H1 (cell line): ENCODE measurements around the gene IL17A. TPM values are rescaled to one million over a fixed set of nuclear protein-coding genes. Genes with fewer than 3 reads are reported as not detected.
A peak's percentile ranks its signal among the peaks of the same experiment; 100 is the strongest.

ENCODE experiments used
- CTCF ChIA-PET: fragments of 300-600 bp; sonication (Branson Sonifier 250); formaldehyde crosslinking; loops from one replicate; lab custom pipeline; 2021; ENCODE audit not compliant: partially characterized antibody; lab: Charles Lee
- POLR2A ChIA-PET: fragments of 300-600 bp; sonication (Branson Sonifier 250); formaldehyde crosslinking; loops from one replicate; lab custom pipeline; 2021; ENCODE audit warnings: inconsistent platforms; ENCODE audit not compliant: partially characterized antibody; lab: Charles Lee
- DNase-seq, 2 experiments: peaks; one replicate each; pipeline versions ENCODE4 v3.0.0 to v3.0.0-alpha.2; 2010 to 2022; ENCODE audit warnings: low spot score in 2 of 2, low read depth in 1 of 2, mixed read lengths in 1 of 2
- FAIRE-seq: peaks from 2 replicates; lab custom pipeline; 2011; peaks lifted over from hg19 to GRCh38; lab: Jason Lieb, UNC
- H2AFZ ChIP-seq: 2 replicates; pipeline ENCODE4 v1.8.1; 2012; ENCODE audit warnings: low read length, inconsistent platforms
- H2AK5ac ChIP-seq: 2 replicates; pipeline ENCODE4 v1.6.1; 2013; ENCODE audit warnings: low read depth, low read length
- H2BK120ac ChIP-seq: replicated peaks from 2 replicates; pipeline ENCODE3; 2013; ENCODE audit warnings: low read depth, low read length, inconsistent platforms
- H2BK12ac ChIP-seq: 2 replicates; pipeline ENCODE4 v1.6.1; 2013; ENCODE audit warnings: low read depth, low read length
- H2BK15ac ChIP-seq: 2 replicates; pipeline ENCODE4 v1.6.1; 2013; ENCODE audit warnings: low read length
- H2BK20ac ChIP-seq: 2 replicates; pipeline ENCODE4 v1.6.1; 2013; ENCODE audit warnings: low read length
- H2BK5ac ChIP-seq: 2 replicates; pipeline ENCODE4 v1.6.1; 2013; ENCODE audit warnings: low read depth, low read length
- H3K14ac ChIP-seq: 2 replicates; pipeline ENCODE4 v1.6.1; 2013; ENCODE audit warnings: inconsistent platforms; ENCODE audit not compliant: insufficient read length
- H3K18ac ChIP-seq: 2 replicates; pipeline ENCODE4 v1.6.1; 2013; ENCODE audit warnings: low read length; ENCODE audit errors: extremely low read depth
- H3K23ac ChIP-seq: 2 replicates; pipeline ENCODE4 v1.6.1; 2013; ENCODE audit warnings: inconsistent platforms; ENCODE audit not compliant: insufficient read length
- H3K23me2 ChIP-seq: 2 replicates; pipeline ENCODE4 v1.6.1; 2013; ENCODE audit warnings: low read depth, low read length
- H3K27ac ChIP-seq: 2 replicates; pipeline ENCODE4 v1.6.1; 2011; ENCODE audit warnings: low read depth, low read length, inconsistent platforms
- H3K27me3 ChIP-seq, 4 experiments: replicated peaks in 1 of 4; 1 replicate in 1 of 4; 2 replicates in 3 of 4; pipeline versions ENCODE4 v1.6.1 to v1.8.1; 2011 to 2013; ENCODE audit warnings: low read length in 3 of 4, mild to moderate bottlenecking in 3 of 4, inconsistent platforms in 2 of 4, mixed read lengths in 2 of 4, moderate library complexity in 1 of 4; ENCODE audit not compliant: control insufficient read depth in 3 of 4, insufficient read depth in 3 of 4; ENCODE audit errors: extremely low read depth in 1 of 4
- H3K36me3 ChIP-seq, 4 experiments: 2 replicates each; pipeline versions ENCODE4 v1.6.1 to v1.8.1; 2011 to 2013; ENCODE audit warnings: mild to moderate bottlenecking in 4 of 4, low read length in 3 of 4, moderate library complexity in 2 of 4, control low read depth in 1 of 4, inconsistent platforms in 1 of 4; ENCODE audit not compliant: insufficient read depth in 4 of 4, control insufficient read depth in 2 of 4
- H3K4ac ChIP-seq: replicated peaks from 2 replicates; pipeline ENCODE3; 2013; ENCODE audit warnings: low read length, low read depth, mixed read lengths, inconsistent platforms; ENCODE audit not compliant: insufficient read length
- H3K4me1 ChIP-seq, 4 experiments: replicated peaks in 1 of 4; 1 replicate in 1 of 4; 2 replicates in 3 of 4; pipeline versions ENCODE4 v1.6.1 to v1.8.1; 2011 to 2013; ENCODE audit warnings: low read length in 3 of 4, inconsistent platforms in 2 of 4, mixed read lengths in 1 of 4; ENCODE audit not compliant: insufficient read depth in 4 of 4, control insufficient read depth in 3 of 4
- H3K4me2 ChIP-seq, 2 experiments: 2 replicates each; pipeline versions ENCODE4 v1.6.1 to v1.8.1; 2011 to 2013; ENCODE audit warnings: low read depth in 2 of 2, low read length in 2 of 2, control low read depth in 1 of 2, inconsistent platforms in 1 of 2, mild to moderate bottlenecking in 1 of 2; ENCODE audit not compliant: insufficient read depth in 1 of 2
- H3K4me3 ChIP-seq, 4 experiments: fragments of 200-600, 300-600 bp in 1 of 4; sonication (generic), shearing (Covaris generic), sonication (Bioruptor Twin) in 1 of 4; 2 replicates each; pipeline versions ENCODE4 v1.5.1 to v1.8.1; 2011 to 2016; ENCODE audit warnings: low read length in 4 of 4, low read depth in 3 of 4, control low read depth in 2 of 4, inconsistent platforms in 2 of 4, mild to moderate bottlenecking in 2 of 4, mixed read lengths in 1 of 4, moderate library complexity in 1 of 4; ENCODE audit not compliant: insufficient read depth in 2 of 4; ENCODE audit errors: extremely low read depth in 1 of 4
- H3K56ac ChIP-seq: replicated peaks from 2 replicates; pipeline ENCODE3; 2013; ENCODE audit warnings: low read depth, mild to moderate bottlenecking, mixed read lengths, low read length, inconsistent platforms; ENCODE audit not compliant: insufficient read length
- H3K79me1 ChIP-seq: 2 replicates; pipeline ENCODE4 v1.6.1; 2013; ENCODE audit warnings: low read depth, low read length, control low read depth
- H3K79me2 ChIP-seq, 2 experiments: 2 replicates each; pipeline versions ENCODE4 v1.6.1 to v1.8.1; 2012 to 2013; ENCODE audit warnings: low read length in 2 of 2, mild to moderate bottlenecking in 2 of 2, inconsistent platforms in 1 of 2; ENCODE audit not compliant: insufficient read depth in 2 of 2, control insufficient read depth in 1 of 2
- H3K9ac ChIP-seq, 4 experiments: replicated peaks in 1 of 4; 1 replicate in 1 of 4; 2 replicates in 3 of 4; pipeline versions ENCODE4 v1.6.1 to v1.8.1; 2011 to 2013; ENCODE audit warnings: low read depth in 3 of 4, low read length in 3 of 4, control low read depth in 2 of 4, mild to moderate bottlenecking in 2 of 4, moderate library complexity in 2 of 4, inconsistent platforms in 1 of 4; ENCODE audit errors: extremely low read depth in 1 of 4
- H3K9me3 ChIP-seq, 2 experiments: 2 replicates each; pipeline versions ENCODE4 v1.6.1 to v1.8.1; 2012 to 2013; ENCODE audit warnings: mild to moderate bottlenecking in 2 of 2, moderate library complexity in 2 of 2, control low read depth in 1 of 2, inconsistent platforms in 1 of 2, low read depth in 1 of 2, low read length in 1 of 2, mixed read lengths in 1 of 2; ENCODE audit not compliant: insufficient read depth in 2 of 2
- H4K20me1 ChIP-seq, 2 experiments: replicated peaks in 1 of 2; 2 replicates each; pipeline versions ENCODE3 to v1.8.1; 2011 to 2013; ENCODE audit warnings: inconsistent platforms in 2 of 2, low read length in 2 of 2, mild to moderate bottlenecking in 1 of 2; ENCODE audit not compliant: insufficient read depth in 2 of 2, control insufficient read depth in 1 of 2
- H4K5ac ChIP-seq: 2 replicates; pipeline ENCODE4 v1.6.1; 2013; ENCODE audit warnings: low read length, low read depth, mixed read lengths, inconsistent platforms; ENCODE audit not compliant: insufficient read length
- H4K8ac ChIP-seq: 2 replicates; pipeline ENCODE4 v1.8.0; 2013; ENCODE audit warnings: mild to moderate bottlenecking, moderate library complexity, low read length, inconsistent platforms; ENCODE audit not compliant: insufficient read depth; ENCODE audit errors: extremely low read depth
- H4K91ac ChIP-seq: replicated peaks from 2 replicates; pipeline ENCODE3; 2013; ENCODE audit warnings: low read length, mixed read lengths, inconsistent platforms; ENCODE audit not compliant: insufficient read length
- CHD2 ChIP-seq: IDR thresholded peaks from 2 replicates; pipeline ENCODE4 v1.6.1; 2012; ENCODE audit warnings: low read length, improper control_type of control experiment
- CTCF ChIP-seq, 3 experiments: IDR thresholded peaks; 1 replicate in 2 of 3; 2 replicates in 1 of 3; pipeline versions ENCODE4 v1.5.1 to v1.6.1; 2011; ENCODE audit warnings: low read length in 3 of 3, mild to moderate bottlenecking in 3 of 3, inconsistent platforms in 2 of 3, low read depth in 1 of 3, moderate library complexity in 1 of 3; ENCODE audit not compliant: insufficient read depth in 1 of 3; ENCODE audit errors: control extremely low read depth in 1 of 3
- MAFK ChIP-seq: IDR thresholded peaks from 2 replicates; pipeline ENCODE4 v1.6.1; 2012; ENCODE audit warnings: low read depth, mild to moderate bottlenecking, improper control_type of control experiment, low read length
- RAD21 ChIP-seq, 2 experiments: IDR thresholded peaks in 1 of 2; conservative IDR thresholded peaks in 1 of 2; 2 replicates each; pipeline ENCODE4 v1.6.1; 2011; ENCODE audit warnings: low read depth in 2 of 2, low read length in 2 of 2, improper control_type of control experiment in 1 of 2, inconsistent platforms in 1 of 2, mild to moderate bottlenecking in 1 of 2, moderate library complexity in 1 of 2
- SAP30 ChIP-seq: fragments of 300-600 bp; sonication (generic); IDR thresholded peaks from 2 replicates; pipeline ENCODE4 v1.7.1; 2012; ENCODE audit warnings: low read length, moderate library complexity, mild to moderate bottlenecking, inconsistent platforms; ENCODE audit not compliant: insufficient read depth, insufficient replicate concordance
- WGBS, 2 experiments: shearing (Covaris generic) in 1 of 2; methylation state at CpG; one replicate each; pipeline versions ENCODE4 v1.1.6 to v1.1.7; 2013 to 2015; ENCODE audit warnings: low lambda C conversion rate in 2 of 2, mixed read lengths in 2 of 2, inconsistent platforms in 1 of 2, low coverage in 1 of 2, missing lambda C conversion rate in 1 of 2; ENCODE audit not compliant: insufficient replicate concordance in 2 of 2, insufficient coverage in 1 of 2, insufficient read length in 1 of 2; ENCODE audit errors: extremely low coverage in 1 of 2, missing lambda C conversion rate in 1 of 2; 5-methylcytosine and 5-hydroxymethylcytosine counted together
- polyA plus RNA-seq, 7 experiments: library from polyadenylated mRNA; depleted of rRNA in 3 of 7; stranded (reverse) in 5 of 7; unstranded in 2 of 7; fragments of >200 nt in 5 of 7; fragments of 200-250 nt in 2 of 7; gene quantifications; 1 replicate in 5 of 7; 2 replicates in 1 of 7; 4 replicates in 1 of 7; pipeline versions ENCODE4 v1.2.1 to v1.2.3, GENCODE V29; 2011 to 2013; ENCODE audit warnings: missing spikeins in 2 of 7, mixed read lengths in 2 of 7
- total RNA-seq: library from RNA; stranded (reverse); fragmentation: NEBNext Ultra II Directional; extraction: Animal tissue kit (Norgen Biotek cat#: 25700); gene quantifications from 2 replicates; pipeline ENCODE4 v1.2.1, GENCODE V29; 2021

The IL17A gene
- total and polyA plus RNA-seq, 2 of the 8 experiments (the other 6 are each of a cell fraction or from before 2014, with no cell fraction given): not detected

- Histone ChIP-seq H3K36me3 (no peaks in the 10 kb centered on the region; a peak in 1 of 8 replicates), H3K27ac (no peak overlapping the region), H3K79me2 (no peaks in the 10 kb centered on the region), H2BK120ac (no peak overlapping the region), H4K20me1 (no peaks in the 10 kb centered on the region), H3K79me1 (no peaks in the 10 kb centered on the region), H3K4me3 (no peak overlapping the region), H3K4me1 (no peaks in the 10 kb centered on the region), H3K9ac (no peak overlapping the region), H3K14ac (no peak overlapping the region), H3K56ac (no peak overlapping the region), H4K5ac (no peak overlapping the region), H3K27me3 (peaks cover 0 to 1% (median 0%) of the 10 kb centered on the region in 4 experiments; a peak in 1 of 7 replicates), H2BK15ac (no peak overlapping the region), H2AK5ac (no peak overlapping the region), H2BK20ac (no peak overlapping the region), H3K4me2 (no peak overlapping the region), H2AFZ (no peak overlapping the region), H3K23ac (no peak overlapping the region), H2BK12ac (no peak overlapping the region), H4K91ac (no peak overlapping the region), H3K9me3 (peaks cover 5 to 13% of the 10 kb centered on the region in 2 experiments; a peak in 3 of 4 replicates), H3K18ac (no peak overlapping the region), H3K4ac (no peak overlapping the region), H3K23me2 (no peaks in the 10 kb centered on the region), H4K8ac (no peak overlapping the region), H2BK5ac (no peak overlapping the region)
- FAIRE-seq (peak; percentile 52), DNase-seq (no peak)
- 69% methylated on average over 4 of the region's 4 CpGs; no CpG with 5 or more reads in 1 of the 2 experiments for WGBS, 2 experiments
- CTCF ChIA-PET: interaction anchor here (0.9 to 8.7 kb wide), 23 partner anchors 9 to 165 kb away, joined by 3 to 149 read pairs (median 4); no protein-coding TSS in a partner anchor
- TF ChIP-seq RAD21 (IDR thresholded peaks at IDR 0.05 in 1 of 2, conservative IDR thresholded peaks at IDR 0.05 in 1 of 2; ENCODE audit: low read depth in 2 of 2, low read length in 2 of 2) (peak; percentile 97 to 98), CHD2 (no peak), MAFK (0 out of 2 replicates have a peak, but pooled peaks have one; percentile 26), SAP30 (no peak), CTCF (IDR thresholded peaks at IDR 0.05; ENCODE audit: control extremely low read depth in 1 of 3, insufficient read depth in 1 of 3, low read depth in 1 of 3, low read length in 3 of 3) (peak in 2 of 3 experiments; percentile 76 to 83; a peak in 3 of 4 replicates)
- POLR2A ChIA-PET: interaction anchor here (0.9 to 1.1 kb wide), 2 partner anchors 99 to 101 kb away, joined by 3 to 4 read pairs; no protein-coding TSS in a partner anchor
Observed at GRCh38 chr6:52162940-52163908, 23.0 kb upstream of the IL17A start.
